ENCODE measurements around the gene TRUB2.

The TRUB2 gene

GRCh38 chr9:128265348-128265847 lies 56.8 kb downstream of the TRUB2 start:
- no peak for DNase-seq

- DNase-seq: no peak
These were observed 59.6 kb downstream of the TRUB2 start for GRCh38 chr9:128262687-128263086.

- no peak for DNase-seq
These were observed 61.9 kb downstream of the TRUB2 start for GRCh38 chr9:128260340-128260739.

- no peak for DNase-seq
These were observed 63.1 kb downstream of the TRUB2 start for GRCh38 chr9:128259156-128259555.

GRCh38 chr9:128258326-128258725 lies 63.9 kb downstream of the TRUB2 start:
- no peak for DNase-seq

- DNase-seq: no peak
These were observed 64.3 kb downstream of the TRUB2 start for GRCh38 chr9:128257907-128258306.

GRCh38 chr9:128257086-128257825 lies 65.0 kb downstream of the TRUB2 start:
- DNase-seq: no peak

All from suppressor macrophage treated with lipopolysaccharide for 1 hour (primary cell).